HG03175 (cell line): ENCODE results near the gene TRMT1.
A peak's percentile ranks its signal among the peaks of the same experiment; 100 is the strongest.

ENCODE experiments used
- ATAC-seq: cut with Tn5 transposase; IDR thresholded peaks from one replicate; pipeline ENCODE4 v1.9.1; 2021; ENCODE audit warnings: mild to moderate bottlenecking, moderate library complexity; ENCODE audit not compliant: unreplicated experiment

Gene TRMT1

GRCh38 chr19:13074378-13074777 is 42.2 kb downstream of the TRMT1 start:
- ATAC-seq = no peak

GRCh38 chr19:13073263-13073662 is 43.3 kb downstream of the TRMT1 start:
- ATAC-seq = no peak

GRCh38 chr19:13072188-13072908 is 44.2 kb downstream of the TRMT1 start:
- ATAC-seq = no peak

GRCh38 chr19:13071444-13072187 is 44.9 kb downstream of the TRMT1 start:
- ATAC-seq = no peak

GRCh38 chr19:13070425-13071140 is 46.0 kb downstream of the TRMT1 start:
- ATAC-seq = no peak

- ATAC-seq = no peak
These were observed 46.9 kb downstream of the TRMT1 start for GRCh38 chr19:13069415-13070359.

- no peak for ATAC-seq
These were observed 48.3 kb downstream of the TRMT1 start for GRCh38 chr19:13068085-13068846.

GRCh38 chr19:13066933-13067807 is 49.4 kb downstream of the TRMT1 start:
- ATAC-seq = no peak

GRCh38 chr19:13066226-13066625 is 50.3 kb downstream of the TRMT1 start:
- ATAC-seq = no peak

- ATAC-seq = no peak
These were observed 52.4 kb downstream of the TRMT1 start for GRCh38 chr19:13064092-13064489.

- no peak for ATAC-seq
These were observed 53.0 kb downstream of the TRMT1 start for GRCh38 chr19:13063461-13064091.

GRCh38 chr19:13062317-13062716 is 54.2 kb downstream of the TRMT1 start:
- ATAC-seq = no peak

- peak; percentile 52 for ATAC-seq
These were observed 55.3 kb downstream of the TRMT1 start for GRCh38 chr19:13060964-13061927.

- no peak for ATAC-seq
These were observed 56.1 kb downstream of the TRMT1 start for GRCh38 chr19:13060233-13060963.

- ATAC-seq = no peak
These were observed 57.4 kb downstream of the TRMT1 start for GRCh38 chr19:13058951-13059660.

GRCh38 chr19:13057744-13058143 is 58.8 kb downstream of the TRMT1 start:
- ATAC-seq = no peak
